AG09309 (cell line): ENCODE data around the gene GLS.

Experiments
- DNase-seq: peaks from one replicate; pipeline ENCODE4 v3.0.0-alpha.2; 2010; ENCODE audit warnings: low read depth
- H3K4me3 ChIP-seq: 2 replicates; pipeline ENCODE4 v1.5.1; 2011; ENCODE audit warnings: mild to moderate bottlenecking, low read depth, low read length, moderate library complexity; ENCODE audit not compliant: control insufficient read depth
- TF ChIP-seq, protein P1 (sequence below): IDR thresholded peaks from 2 replicates; pipeline ENCODE4 v1.5.1; 2011; ENCODE audit warnings: mild to moderate bottlenecking, low read depth, low read length, inconsistent platforms; ENCODE audit not compliant: insufficient read depth, control insufficient read depth; ENCODE audit errors: missing control alignments

Gene GLS

DNA sequence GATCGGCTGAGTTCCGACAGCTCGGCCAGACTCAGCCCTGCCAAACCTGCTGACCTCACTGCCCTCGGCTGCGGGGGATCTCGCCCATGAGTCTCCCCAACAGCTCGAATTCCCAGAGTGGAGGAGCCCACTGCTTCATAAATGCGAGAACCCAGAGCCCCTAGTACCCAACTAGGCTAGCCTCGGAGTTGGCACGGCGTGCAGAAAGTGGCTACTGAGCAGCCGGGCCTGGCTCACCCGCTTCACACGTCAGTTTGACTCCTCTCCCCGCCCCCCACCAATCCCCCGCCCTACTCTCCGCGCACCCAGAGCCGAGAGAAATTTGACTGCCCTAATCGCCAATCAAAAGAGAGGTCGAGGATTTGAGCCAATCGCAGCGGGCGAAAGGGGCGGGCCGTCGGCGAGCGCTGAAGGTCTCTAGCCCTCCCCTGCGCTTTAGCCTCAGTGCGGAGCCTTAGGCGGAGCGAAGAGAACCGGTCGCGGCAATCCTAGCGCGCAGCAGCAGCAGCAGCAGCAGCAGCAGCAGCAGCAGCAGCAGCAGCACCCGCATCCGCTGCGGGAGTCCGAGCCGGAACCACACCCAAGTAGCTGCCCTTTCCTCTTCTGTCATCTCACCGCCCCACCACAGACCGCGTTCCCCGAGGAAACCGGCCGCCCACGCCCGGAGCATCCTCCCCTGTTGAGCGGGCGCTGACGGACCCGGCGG is at the start of gene GLS:
GLS (plus strand) TSS at position 444 of the 706 bp plus-strand sequence. CDS start 264 bp downstream, outside the sequence.
- TF ChIP-seq, protein P1, sequence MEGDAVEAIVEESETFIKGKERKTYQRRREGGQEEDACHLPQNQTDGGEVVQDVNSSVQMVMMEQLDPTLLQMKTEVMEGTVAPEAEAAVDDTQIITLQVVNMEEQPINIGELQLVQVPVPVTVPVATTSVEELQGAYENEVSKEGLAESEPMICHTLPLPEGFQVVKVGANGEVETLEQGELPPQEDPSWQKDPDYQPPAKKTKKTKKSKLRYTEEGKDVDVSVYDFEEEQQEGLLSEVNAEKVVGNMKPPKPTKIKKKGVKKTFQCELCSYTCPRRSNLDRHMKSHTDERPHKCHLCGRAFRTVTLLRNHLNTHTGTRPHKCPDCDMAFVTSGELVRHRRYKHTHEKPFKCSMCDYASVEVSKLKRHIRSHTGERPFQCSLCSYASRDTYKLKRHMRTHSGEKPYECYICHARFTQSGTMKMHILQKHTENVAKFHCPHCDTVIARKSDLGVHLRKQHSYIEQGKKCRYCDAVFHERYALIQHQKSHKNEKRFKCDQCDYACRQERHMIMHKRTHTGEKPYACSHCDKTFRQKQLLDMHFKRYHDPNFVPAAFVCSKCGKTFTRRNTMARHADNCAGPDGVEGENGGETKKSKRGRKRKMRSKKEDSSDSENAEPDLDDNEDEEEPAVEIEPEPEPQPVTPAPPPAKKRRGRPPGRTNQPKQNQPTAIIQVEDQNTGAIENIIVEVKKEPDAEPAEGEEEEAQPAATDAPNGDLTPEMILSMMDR = no peak
- DNase-seq = peak; percentile 89
- peak within 1 kb of the TSS; percentile 78 for H3K4me3 ChIP-seq

DNA sequence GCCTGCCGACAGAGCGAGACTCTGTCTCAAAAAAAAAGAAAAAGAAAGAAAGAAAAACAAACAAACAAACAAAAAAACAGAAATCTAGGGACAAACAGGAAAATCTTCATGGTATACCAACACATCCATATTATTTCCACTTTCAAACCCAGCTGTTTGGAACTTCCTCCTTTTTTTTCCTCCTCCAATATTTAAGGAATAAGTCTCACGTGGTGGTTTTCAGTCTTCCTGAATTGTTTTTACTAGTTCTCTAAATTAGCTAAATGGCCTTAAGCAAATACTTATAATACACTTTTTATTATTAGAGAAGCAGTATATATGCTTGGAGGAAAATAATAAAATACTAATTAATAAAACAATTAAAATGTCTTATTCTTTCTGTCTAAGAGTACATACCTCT is 48.7 kb upstream of the GLS start:
- no peak overlapping the region for H3K4me3 ChIP-seq
- TF ChIP-seq, protein P1 = no peak
- no peak for DNase-seq

DNA sequence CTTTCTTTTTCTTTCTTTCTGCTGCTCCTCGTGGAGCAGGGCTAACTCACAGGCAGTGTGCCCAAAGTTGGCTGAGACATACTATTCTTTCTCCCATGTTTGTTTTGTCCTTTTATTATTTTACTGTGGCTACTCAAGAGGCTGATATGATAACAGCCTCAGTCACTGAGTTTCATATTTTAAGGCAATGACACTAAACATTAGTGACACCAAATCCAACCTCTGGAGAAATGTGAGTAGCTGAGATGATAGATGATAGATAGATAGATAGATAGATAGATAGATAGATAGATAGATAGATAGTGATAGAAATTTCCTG is 45.8 kb upstream of the GLS start:
- no peak overlapping the region for H3K4me3 ChIP-seq
- no peak for DNase-seq
- TF ChIP-seq, protein P1 = no peak

DNA sequence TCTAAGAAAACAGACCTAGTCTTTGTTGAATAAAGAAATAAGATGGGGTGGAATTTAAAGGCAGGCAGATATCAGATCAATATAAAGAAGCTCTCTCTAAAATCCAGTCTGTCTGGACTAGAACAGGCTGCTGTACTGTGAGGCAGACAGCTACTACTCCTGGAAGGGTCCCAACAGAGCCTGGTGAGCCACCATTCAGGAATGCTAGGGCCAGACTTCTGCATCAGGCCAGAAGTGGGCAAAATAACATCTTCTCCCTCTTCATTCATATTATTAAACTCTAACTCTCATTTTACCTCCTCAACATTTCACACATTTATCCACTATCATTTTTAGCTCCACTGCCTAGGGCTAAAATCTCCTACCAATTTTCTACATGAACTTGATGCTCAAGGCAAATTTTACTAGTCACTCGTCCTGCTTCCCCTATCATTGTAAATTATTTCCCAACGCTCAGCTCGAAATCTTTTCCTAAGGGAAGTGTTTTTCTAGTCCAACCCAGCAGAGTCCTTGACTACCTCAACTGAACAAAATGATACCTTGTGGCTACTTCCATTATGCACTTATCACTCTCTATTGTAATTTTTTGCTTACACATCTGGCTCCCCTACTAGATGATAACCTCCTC is 45.2 kb upstream of the GLS start:
- H3K4me3 ChIP-seq = no peak overlapping the region
- DNase-seq = no peak
- TF ChIP-seq, protein P1 = no peak

DNA sequence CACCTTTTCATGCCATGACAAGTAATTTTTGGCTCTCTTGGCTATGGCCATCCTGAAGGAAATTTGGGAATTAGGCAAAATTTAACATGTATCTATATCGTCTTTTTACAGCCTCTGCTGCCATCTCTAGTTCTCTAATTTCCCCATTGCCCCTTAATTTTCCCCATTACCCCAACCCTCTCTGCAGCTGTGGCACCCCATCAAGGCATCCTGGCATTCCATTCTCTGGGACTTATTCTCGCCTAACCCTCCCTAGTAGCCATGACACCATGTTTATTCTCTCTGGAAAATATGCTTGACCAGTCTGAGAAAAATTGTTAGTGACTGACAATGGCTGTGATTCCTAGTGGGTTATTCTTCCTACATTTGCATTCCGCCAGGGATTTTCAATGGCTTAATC is 43.9 kb upstream of the GLS start:
- TF ChIP-seq, protein P1 = no peak
- DNase-seq = no peak
- no peak overlapping the region for H3K4me3 ChIP-seq

DNA sequence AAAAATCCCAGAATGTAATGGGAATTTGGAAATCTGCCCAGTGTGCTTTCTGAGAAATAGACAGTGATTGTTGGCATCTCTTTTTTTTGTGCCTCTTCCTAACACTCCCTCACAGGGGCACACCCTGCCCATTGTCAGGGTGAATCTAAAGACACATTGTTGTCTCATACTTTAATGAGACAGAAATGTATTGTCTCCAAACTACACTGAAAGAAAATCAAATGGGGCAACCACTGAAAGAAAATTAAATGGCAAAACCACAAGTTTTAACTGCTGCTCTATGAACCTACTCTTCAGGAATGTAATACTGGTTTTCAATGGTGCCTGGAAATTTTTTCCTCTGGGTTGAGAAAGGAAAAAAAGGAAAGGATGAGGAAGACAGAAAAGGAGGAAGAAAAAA is 43.2 kb upstream of the GLS start:
- TF ChIP-seq, protein P1 = no peak
- DNase-seq = no peak
- H3K4me3 ChIP-seq = no peak overlapping the region
